ENCODE results near the gene GASK1B. TPM values are rescaled to one million over a fixed set of nuclear protein-coding genes. Genes with fewer than 3 reads are reported as not detected.

Gene GASK1B
- total RNA-seq, 1 donor from 2014 or later, result 29.1 TPM

- Mint-ChIP-seq H3K4me1 (no peaks in the 10 kb centered on the region), H3K27me3 (ENCODE audit: low read depth) (no peaks in the 10 kb centered on the region), H3K4me3 (no peak overlapping the region), H3K36me3 (no peaks in the 10 kb centered on the region), H3K27ac (no peak overlapping the region), H3K9me3 (peaks cover 10% of the 10 kb centered on the region)
- no peak for DNase-seq (ENCODE audit: low spot score in 2 of 2, unreplicated experiment in 2 of 2)
- no peak for TF ChIP-seq CTCF (IDR thresholded peaks at IDR 0.05; ENCODE audit: unreplicated experiment)
These were observed 29.7 kb upstream of the GASK1B start for GRCh38 chr4:158202481-158202880.

DNA sequence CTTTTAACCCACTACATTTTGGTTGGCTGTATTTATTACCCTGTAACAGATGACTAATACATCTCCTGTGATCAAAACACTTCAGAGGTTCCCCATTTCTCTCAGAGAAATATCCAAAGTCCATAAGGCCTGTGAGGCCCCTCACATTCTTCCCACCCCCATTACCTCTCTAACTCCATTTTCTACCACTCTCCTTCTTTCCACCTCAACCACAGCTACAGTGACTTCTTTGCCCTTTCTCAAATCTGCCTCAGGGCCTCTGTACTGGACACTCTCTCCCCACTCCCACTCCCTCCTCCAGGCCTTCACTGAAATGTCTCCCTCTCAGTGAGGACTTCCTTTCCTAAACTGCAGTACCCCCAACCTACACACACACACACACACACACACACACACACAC, 29.1 kb upstream of the GASK1B start:
- Mint-ChIP-seq H3K9me3 (peaks cover 10% of the 10 kb centered on the region), H3K27me3 (ENCODE audit: low read depth) (no peaks in the 10 kb centered on the region), H3K4me1 (no peaks in the 10 kb centered on the region), H3K4me3 (no peak overlapping the region), H3K36me3 (no peaks in the 10 kb centered on the region), H3K27ac (no peak overlapping the region)
- TF ChIP-seq CTCF (IDR thresholded peaks at IDR 0.05; ENCODE audit: unreplicated experiment), result no peak
- no peak for DNase-seq (ENCODE audit: low spot score in 2 of 2, unreplicated experiment in 2 of 2)

DNA sequence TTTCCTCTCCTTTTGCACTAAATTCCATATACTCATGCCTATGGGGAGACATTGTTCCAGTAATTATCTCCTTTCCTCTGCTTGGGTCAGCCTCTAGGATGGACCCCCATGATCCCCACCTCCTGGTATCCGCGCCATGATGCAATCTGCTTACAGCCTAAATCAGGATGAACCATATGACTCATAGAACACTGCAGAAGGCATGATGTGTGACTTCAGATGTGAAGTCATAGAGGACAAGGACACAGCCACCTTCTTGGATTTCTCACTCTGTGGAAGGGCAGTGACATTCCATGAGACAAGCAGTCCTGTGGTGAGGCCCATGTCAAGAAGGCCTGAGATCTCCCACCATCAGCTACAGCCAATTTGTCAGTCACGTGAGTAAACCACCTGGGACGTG, 28.5 kb upstream of the GASK1B start:
- Mint-ChIP-seq H3K4me1 (no peaks in the 10 kb centered on the region), H3K9me3 (peaks cover 7% of the 10 kb centered on the region), H3K27ac (no peak overlapping the region)

GRCh38 chr4:158200214-158200613, 27.4 kb upstream of the GASK1B start:
- no peak for DNase-seq (ENCODE audit: low spot score in 2 of 2, unreplicated experiment in 2 of 2)
- H3K27me3 Mint-ChIP-seq (ENCODE audit: low read depth), result no peaks in the 10 kb centered on the region
- TF ChIP-seq CTCF (IDR thresholded peaks at IDR 0.05; ENCODE audit: unreplicated experiment), result no peak
- H3K36me3 Mint-ChIP-seq, result no peaks in the 10 kb centered on the region
- no peaks in the 10 kb centered on the region for H3K9me3 Mint-ChIP-seq
- no peak overlapping the region for H3K4me3 Mint-ChIP-seq
- H3K4me1 Mint-ChIP-seq, result no peaks in the 10 kb centered on the region
- H3K27ac Mint-ChIP-seq, result no peak overlapping the region

More for the DNA sequence above, 28.5 kb upstream of the GASK1B start:
- Mint-ChIP-seq H3K27me3 (ENCODE audit: low read depth) (no peaks in the 10 kb centered on the region), H3K4me3 (no peak overlapping the region), H3K36me3 (no peaks in the 10 kb centered on the region)
- no peak for TF ChIP-seq CTCF (IDR thresholded peaks at IDR 0.05; ENCODE audit: unreplicated experiment)
- no peak for DNase-seq (ENCODE audit: low spot score in 2 of 2, unreplicated experiment in 2 of 2)

DNA sequence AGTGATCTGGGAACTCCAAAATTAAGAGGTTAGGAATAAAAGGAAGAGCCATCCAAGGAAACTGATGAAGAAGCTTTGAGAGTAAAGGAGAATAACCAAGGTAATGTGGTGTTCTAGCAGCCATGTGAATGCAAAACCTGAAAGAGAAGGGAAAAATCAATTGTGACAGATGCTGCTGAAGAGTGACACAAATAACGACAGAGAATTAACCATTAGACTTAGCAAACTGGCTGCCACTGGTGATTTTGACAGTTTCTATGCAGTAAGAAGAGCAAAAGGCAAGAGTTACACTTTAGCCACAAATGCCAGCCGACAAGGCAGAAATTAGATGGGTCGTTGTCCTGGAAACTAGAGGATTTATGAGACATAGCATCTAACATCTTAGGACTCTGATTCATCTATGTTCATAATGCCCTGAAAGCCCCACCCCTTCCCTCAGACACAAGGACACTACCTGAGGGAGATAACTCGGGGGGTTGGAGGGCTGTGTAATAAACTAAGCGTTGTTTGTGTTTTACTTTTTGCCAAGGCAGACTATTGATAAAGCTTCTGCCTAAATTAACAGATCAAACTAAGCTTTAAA, 24.5 kb upstream of the GASK1B start:
- Mint-ChIP-seq H3K27ac (no peak overlapping the region), H3K27me3 (ENCODE audit: low read depth) (no peaks in the 10 kb centered on the region), H3K9me3 (no peaks in the 10 kb centered on the region), H3K4me1 (no peaks in the 10 kb centered on the region), H3K36me3 (no peaks in the 10 kb centered on the region), H3K4me3 (no peak overlapping the region)
- DNase-seq (ENCODE audit: low spot score in 2 of 2, unreplicated experiment in 2 of 2), result no peak
- no peak for TF ChIP-seq CTCF (IDR thresholded peaks at IDR 0.05; ENCODE audit: unreplicated experiment)

- no peak for TF ChIP-seq CTCF (IDR thresholded peaks at IDR 0.05; ENCODE audit: unreplicated experiment)
- DNase-seq (ENCODE audit: low spot score in 2 of 2, unreplicated experiment in 2 of 2), result no peak
- no peaks in the 10 kb centered on the region for H3K4me1 Mint-ChIP-seq
- H3K9me3 Mint-ChIP-seq, result no peaks in the 10 kb centered on the region
- H3K36me3 Mint-ChIP-seq, result no peaks in the 10 kb centered on the region
- H3K27ac Mint-ChIP-seq, result no peak overlapping the region
- H3K27me3 Mint-ChIP-seq (ENCODE audit: low read depth), result no peaks in the 10 kb centered on the region
- H3K4me3 Mint-ChIP-seq, result no peak overlapping the region
These were observed 22.5 kb upstream of the GASK1B start for GRCh38 chr4:158195297-158195696.
